ENCODE measurements around the gene ADD1.

Gene ADD1

GRCh38 chr4:2879026-2879425, 35.4 kb downstream of the ADD1 start:
- DNase-seq (ENCODE audit: extremely low read depth in 1 of 2, low read depth in 1 of 2), result no peak

GRCh38 chr4:2881431-2881830, 37.8 kb downstream of the ADD1 start:
- DNase-seq (ENCODE audit: extremely low read depth in 1 of 2, low read depth in 1 of 2), result no peak

- DNase-seq (ENCODE audit: extremely low read depth in 1 of 2, low read depth in 1 of 2), result no peak
Measured at GRCh38 chr4:2882341-2882740, 38.7 kb downstream of the ADD1 start.

GRCh38 chr4:2886161-2886560, 42.5 kb downstream of the ADD1 start:
- no peak for DNase-seq (ENCODE audit: extremely low read depth in 1 of 2, low read depth in 1 of 2)

- no peak for DNase-seq (ENCODE audit: extremely low read depth in 1 of 2, low read depth in 1 of 2)
Measured at GRCh38 chr4:2886622-2887021, 43.0 kb downstream of the ADD1 start.

DNA sequence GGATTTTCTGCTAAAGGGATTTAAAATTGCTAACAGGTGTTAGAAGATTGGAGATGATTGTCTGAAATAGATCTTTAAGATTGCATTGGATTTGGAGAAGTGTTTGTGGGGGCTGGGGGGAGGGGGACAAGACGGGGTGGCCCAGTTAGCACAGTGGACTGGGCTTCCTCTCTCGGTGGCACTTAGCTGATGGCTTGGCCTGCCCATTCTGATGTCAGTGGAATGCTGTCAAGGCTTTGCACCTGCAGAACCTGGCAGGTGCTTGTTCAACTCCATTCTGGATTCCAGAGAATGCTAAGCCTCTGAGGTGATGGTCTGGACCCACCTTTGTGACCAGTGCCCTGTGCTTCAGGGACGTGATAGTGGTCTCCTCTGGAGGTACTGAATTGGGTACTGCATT, 43.7 kb downstream of the ADD1 start:
- DNase-seq (ENCODE audit: extremely low read depth in 1 of 2, low read depth in 1 of 2), result no peak

DNA sequence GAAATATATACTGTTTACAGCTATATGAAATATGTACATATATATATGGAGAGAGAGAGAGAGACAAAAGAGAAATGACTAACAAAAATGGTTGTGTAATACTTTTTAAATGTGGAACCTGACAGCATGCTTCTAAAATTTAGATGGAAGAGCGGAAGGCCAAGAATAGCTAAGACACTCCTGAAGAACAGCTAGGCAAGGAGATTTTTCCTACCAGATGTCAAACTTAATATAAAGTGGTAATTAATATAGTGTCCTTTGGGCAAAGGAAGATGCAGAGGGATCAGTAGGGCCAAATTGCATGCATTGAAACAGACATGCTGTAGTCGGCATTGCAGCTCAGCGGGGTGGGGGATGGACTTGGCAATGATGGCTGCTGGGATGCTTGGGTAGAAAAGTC, 45.2 kb downstream of the ADD1 start:
- DNase-seq (ENCODE audit: extremely low read depth in 1 of 2, low read depth in 1 of 2), result no peak

GRCh38 chr4:2891294-2891693, 47.6 kb downstream of the ADD1 start:
- DNase-seq (ENCODE audit: extremely low read depth in 1 of 2, low read depth in 1 of 2), result no peak

- no peak for DNase-seq (ENCODE audit: extremely low read depth in 1 of 2, low read depth in 1 of 2)
Measured at GRCh38 chr4:2893772-2894171, 50.1 kb downstream of the ADD1 start.

DNA sequence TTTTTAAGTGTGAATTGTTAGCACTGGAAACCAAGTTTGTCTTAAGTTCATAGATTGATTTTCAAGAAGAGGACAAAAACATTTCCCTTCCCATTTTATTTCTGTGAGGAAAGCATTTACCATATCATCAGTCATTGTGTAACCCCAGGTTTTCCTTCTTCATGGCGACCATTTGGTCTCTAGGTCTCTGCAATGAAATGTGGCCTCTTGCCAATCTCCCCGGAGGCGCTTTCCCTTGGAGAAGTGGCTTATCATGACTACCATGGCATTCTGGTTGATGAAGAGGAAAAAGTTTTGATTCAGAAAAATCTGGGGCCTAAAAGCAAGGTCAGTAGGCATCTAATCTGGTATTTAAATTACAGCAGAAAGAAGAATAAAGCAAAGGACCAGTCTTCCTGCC, 54.4 kb downstream of the ADD1 start:
- DNase-seq (ENCODE audit: extremely low read depth in 1 of 2, low read depth in 1 of 2), result no peak

- DNase-seq (ENCODE audit: extremely low read depth in 1 of 2, low read depth in 1 of 2), result no peak
Measured at GRCh38 chr4:2900741-2901140, 57.1 kb downstream of the ADD1 start.

GRCh38 chr4:2901186-2901585, 57.5 kb downstream of the ADD1 start:
- no peak for DNase-seq (ENCODE audit: extremely low read depth in 1 of 2, low read depth in 1 of 2)

- no peak for DNase-seq (ENCODE audit: extremely low read depth in 1 of 2, low read depth in 1 of 2)
Measured at GRCh38 chr4:2902126-2902525, 58.5 kb downstream of the ADD1 start.

GRCh38 chr4:2905544-2905943, 61.9 kb downstream of the ADD1 start:
- DNase-seq (ENCODE audit: extremely low read depth in 1 of 2, low read depth in 1 of 2), result no peak

DNA sequence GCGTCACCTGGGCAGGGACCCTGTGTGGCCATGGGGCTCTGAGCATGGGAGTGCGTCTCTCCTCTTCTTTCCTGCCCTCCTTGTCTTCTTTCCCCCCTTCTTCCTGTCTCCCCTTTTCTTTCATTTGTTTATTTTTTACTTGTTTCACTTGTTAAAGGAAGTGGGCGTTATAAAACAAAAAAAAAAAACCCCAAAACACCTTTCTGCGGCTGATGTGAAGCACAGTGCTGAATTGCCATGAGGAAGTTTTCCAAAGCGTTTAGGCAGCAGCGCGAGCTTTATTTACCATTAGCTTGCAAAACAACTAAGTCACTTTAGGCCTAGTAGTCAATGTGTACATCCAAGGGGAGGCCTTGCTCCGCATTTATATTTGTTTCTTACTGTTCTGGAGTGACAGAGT, 62.6 kb downstream of the ADD1 start:
- DNase-seq (ENCODE audit: extremely low read depth in 1 of 2, low read depth in 1 of 2), result no peak

GRCh38 chr4:2907226-2907625, 63.6 kb downstream of the ADD1 start:
- DNase-seq (ENCODE audit: extremely low read depth in 1 of 2, low read depth in 1 of 2), result no peak

DNA sequence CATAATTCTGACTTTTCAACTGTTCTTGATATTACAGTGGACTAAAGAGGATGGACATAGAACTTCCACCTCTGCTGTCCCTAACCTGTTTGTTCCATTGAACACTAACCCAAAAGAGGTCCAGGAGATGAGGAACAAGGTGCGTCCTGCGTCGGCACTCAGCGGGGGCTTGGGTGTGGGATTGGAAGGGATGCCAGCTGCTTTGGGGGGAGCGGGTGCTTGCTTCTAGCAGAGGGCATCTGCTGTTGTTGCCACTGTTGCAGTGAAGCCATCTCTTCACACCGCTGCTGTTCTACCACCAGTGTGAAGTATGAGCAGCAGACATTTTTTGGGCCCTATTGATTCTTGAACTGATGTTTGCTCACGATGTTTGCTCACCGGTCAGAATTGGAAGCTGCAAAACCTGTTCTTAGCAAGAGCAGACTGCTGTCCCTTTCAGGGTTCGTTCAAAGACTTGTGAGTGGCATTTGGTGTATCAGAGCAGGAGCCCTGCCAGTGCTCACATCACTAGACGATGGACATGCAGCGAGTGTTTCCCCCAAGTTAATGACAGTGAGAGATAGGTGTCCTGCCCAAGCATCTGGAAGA, 64.2 kb downstream of the ADD1 start:
- no peak for DNase-seq (ENCODE audit: extremely low read depth in 1 of 2, low read depth in 1 of 2)

DNA sequence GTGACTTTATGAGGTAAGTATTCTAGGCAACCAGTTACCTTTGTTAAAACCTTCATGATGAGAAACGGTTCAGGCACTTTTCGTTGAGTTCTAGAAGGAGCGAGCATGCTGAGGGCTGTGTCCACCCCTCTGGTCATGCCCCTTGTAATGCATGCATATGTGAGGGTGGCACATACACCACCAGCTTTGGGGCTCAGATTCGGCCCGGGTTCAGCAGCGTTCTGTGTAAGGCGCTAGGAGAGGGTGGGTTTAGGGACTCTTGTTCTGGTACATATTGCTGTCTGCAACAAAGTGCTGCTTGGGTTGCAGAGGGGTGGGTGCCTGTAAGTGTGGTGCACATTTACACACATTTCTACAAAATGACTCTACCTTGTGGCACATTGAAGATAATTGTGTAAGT, 65.0 kb downstream of the ADD1 start:
- DNase-seq (ENCODE audit: extremely low read depth in 1 of 2, low read depth in 1 of 2), result no peak

DNA sequence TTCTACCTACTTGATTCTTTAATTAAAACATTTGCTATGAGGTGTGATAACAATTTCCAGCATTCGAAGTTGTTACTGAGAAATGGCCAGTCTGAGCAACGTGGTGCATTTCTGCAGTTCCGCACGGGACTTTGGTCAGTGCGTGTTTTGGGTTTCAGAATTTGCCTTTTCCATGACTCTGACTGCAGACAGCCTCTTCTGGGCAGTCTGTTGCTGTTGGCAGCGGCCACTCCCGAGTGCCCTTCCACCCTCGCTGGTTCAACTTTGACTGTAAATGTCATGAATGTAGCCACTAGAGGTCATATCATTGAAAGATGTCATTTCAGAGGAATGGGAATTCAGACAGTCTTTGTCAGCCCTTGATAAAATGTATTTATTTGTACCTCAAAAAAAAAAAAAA, 65.9 kb downstream of the ADD1 start:
- no peak for DNase-seq (ENCODE audit: extremely low read depth in 1 of 2, low read depth in 1 of 2)

GRCh38 chr4:2910409-2910808, 66.8 kb downstream of the ADD1 start:
- DNase-seq (ENCODE audit: extremely low read depth in 1 of 2, low read depth in 1 of 2), result no peak

- DNase-seq (ENCODE audit: extremely low read depth in 1 of 2, low read depth in 1 of 2), result no peak
Measured at GRCh38 chr4:2911868-2912267, 68.2 kb downstream of the ADD1 start.

GRCh38 chr4:2913168-2913567, 69.5 kb downstream of the ADD1 start:
- no peak for DNase-seq (ENCODE audit: extremely low read depth in 1 of 2, low read depth in 1 of 2)

DNA sequence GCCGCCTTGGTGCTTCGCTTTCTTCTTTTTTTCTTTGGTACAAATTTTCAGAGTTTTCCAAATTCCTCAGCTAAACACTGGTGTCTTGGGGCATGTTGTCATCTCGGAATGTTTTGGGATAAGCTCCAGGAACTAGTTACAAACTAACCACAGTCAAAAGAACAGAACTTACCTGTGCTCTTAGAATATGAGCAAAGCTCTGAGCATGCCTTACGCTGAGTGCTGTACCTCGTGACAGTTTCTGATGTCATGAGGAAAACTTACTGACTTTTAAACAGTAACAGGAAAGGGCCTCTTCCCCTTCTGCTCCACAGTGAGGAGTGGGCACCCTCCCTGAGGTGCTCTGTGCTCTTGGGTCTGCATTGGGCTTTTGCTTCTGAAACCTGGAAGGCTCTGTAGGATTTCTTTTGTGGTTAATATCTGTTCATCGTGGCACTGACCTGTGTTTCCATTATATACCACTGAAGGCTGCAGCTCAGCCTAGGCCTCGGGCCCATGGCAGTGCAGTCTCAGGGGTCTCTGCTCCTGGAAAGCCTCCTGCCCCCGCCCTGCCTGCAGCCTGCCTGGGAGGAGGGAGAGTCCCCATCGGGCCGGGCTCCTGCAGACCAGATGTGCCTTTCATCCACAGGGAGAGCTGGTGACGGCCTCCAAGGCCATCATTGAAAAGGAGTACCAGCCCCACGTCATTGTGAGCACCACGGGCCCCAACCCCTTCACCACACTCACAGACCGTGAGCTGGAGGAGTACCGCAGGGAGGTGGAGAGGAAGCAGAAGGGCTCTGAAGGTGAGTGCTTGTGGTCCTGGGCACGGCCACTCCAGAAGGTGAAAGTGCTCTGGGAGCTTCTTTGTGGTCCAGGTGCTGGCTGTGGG, 70.8 kb downstream of the ADD1 start:
- DNase-seq (ENCODE audit: extremely low read depth in 1 of 2, low read depth in 1 of 2), result no peak

Data from stimulated activated CD8-positive, alpha-beta memory T cell treated with anti-CD3 and anti-CD28 coated beads, Interleukin-7, amount 100 ng/mL, for 48 hours (primary cell).